Activated CD8-positive, alpha-beta memory T cell treated with anti-CD3 and anti-CD28 coated beads for 36 hours (primary cell): ENCODE results near the gene WIZ. TPM values are rescaled to one million over a fixed set of nuclear protein-coding genes. Genes with fewer than 3 reads are reported as not detected.

Experiments used
- CTCF ChIA-PET: fragments of 350-600 bp; sonication (Branson Sonifier 250); formaldehyde crosslinking; loops from one replicate; lab custom pipeline; 2021; ENCODE audit warnings: antibody characterized with exemption; lab: Charles Lee
- POLR2A ChIA-PET: fragments of 350-600 bp; sonication (Branson Sonifier 250); formaldehyde crosslinking; loops from one replicate; lab custom pipeline; 2021; ENCODE audit warnings: antibody characterized with exemption; lab: Charles Lee
- total RNA-seq, 2 experiments: library from RNA; stranded (reverse); gene quantifications; one replicate each; pipeline ENCODE4 v1.2.3, GENCODE V29; 2021

Gene WIZ
- total RNA-seq, 2 experiments from 2014 or later, result 27.8 to 28.3 TPM

GRCh38 chr19:15438124-15438496 lies 11.6 kb downstream of the WIZ start:
- CTCF ChIA-PET, result interaction anchor here (3.0 kb wide), 1 partner anchor 19 kb away, joined by 9 read pairs; the partner anchor contains the start of gene AKAP8L
- POLR2A ChIA-PET, result interaction anchor here (0.6 to 1.3 kb wide), 2 partner anchors 18 to 102 kb away, joined by 3 to 5 read pairs; no protein-coding TSS in a partner anchor

- POLR2A ChIA-PET, result interaction anchor here (0.6 to 1.3 kb wide), 2 partner anchors 18 to 101 kb away, joined by 3 to 5 read pairs; no protein-coding TSS in a partner anchor
Measured at GRCh38 chr19:15437355-15438123, 12.2 kb downstream of the WIZ start.

GRCh38 chr19:15436826-15437110 lies 13.0 kb downstream of the WIZ start:
- CTCF ChIA-PET, result interaction anchor here (3.0 to 3.2 kb wide), 2 partner anchors 17 to 119 kb away, joined by 9 to 13 read pairs; partner anchors contain the start of gene AKAP8L
- POLR2A ChIA-PET, result interaction anchor here (1.3 kb wide), 1 partner anchor 17 kb away, joined by 5 read pairs; no protein-coding TSS in a partner anchor

More at GRCh38 chr19:15437355-15438123, 12.2 kb downstream of the WIZ start:
- CTCF ChIA-PET, result interaction anchor here (3.0 to 3.2 kb wide), 2 partner anchors 18 to 118 kb away, joined by 9 to 13 read pairs; partner anchors contain the start of gene AKAP8L

GRCh38 chr19:15436012-15436825 lies 13.5 kb downstream of the WIZ start:
- POLR2A ChIA-PET, result no interaction called here
- CTCF ChIA-PET, result interaction anchor here (0.6 to 3.2 kb wide), 4 partner anchors 17 to 119 kb away, joined by 4 to 13 read pairs (median 8); partner anchors contain the start of gene AKAP8L

- CTCF ChIA-PET, result interaction anchor here (0.7 to 2.0 kb wide), 4 partner anchors 15 to 122 kb away, joined by 3 to 21 read pairs (median 6); partner anchors contain the start of gene AKAP8L
- POLR2A ChIA-PET, result interaction anchor here (0.5 to 3.2 kb wide), 4 partner anchors 13 to 88 kb away, joined by 4 to 28 read pairs (median 9); partner anchors contain the start of genes AKAP8L and RASAL3
Measured at GRCh38 chr19:15433519-15434069, 16.2 kb downstream of the WIZ start.

- POLR2A ChIA-PET, result interaction anchor here (0.5 to 3.2 kb wide), 5 partner anchors 12 to 89 kb away, joined by 3 to 28 read pairs (median 8); partner anchors contain the start of genes AKAP8L and RASAL3
- CTCF ChIA-PET, result interaction anchor here (0.6 to 2.0 kb wide), 5 partner anchors 14 to 123 kb away, joined by 3 to 21 read pairs (median 5); partner anchors contain the start of gene AKAP8L
Measured at GRCh38 chr19:15432629-15433518, 16.9 kb downstream of the WIZ start.

- ChIA-PET POLR2A (interaction anchor here (1.0 to 3.2 kb wide), 4 partner anchors 12 to 53 kb away, joined by 3 to 28 read pairs (median 7); partner anchors contain the start of genes AKAP8L and RASAL3), CTCF (interaction anchor here (0.8 to 3.5 kb wide), 6 partner anchors 12 to 124 kb away, joined by 3 to 21 read pairs (median 6); partner anchors contain the start of gene AKAP8L)
Measured at GRCh38 chr19:15432018-15432494, 17.7 kb downstream of the WIZ start.

- POLR2A ChIA-PET, result interaction anchor here (3.2 kb wide), 1 partner anchor 11 kb away, joined by 28 read pairs; the partner anchor contains the start of gene AKAP8L
- CTCF ChIA-PET, result interaction anchor here (1.6 to 3.5 kb wide), 2 partner anchors 12 to 124 kb away, joined by 6 to 19 read pairs; partner anchors contain the start of gene AKAP8L
Measured at GRCh38 chr19:15431396-15432017, 18.2 kb downstream of the WIZ start.

- ChIA-PET POLR2A (interaction anchor here (0.7 kb wide), 1 partner anchor 11 kb away, joined by 3 read pairs; no protein-coding TSS in a partner anchor), CTCF (interaction anchor here (1.6 to 3.5 kb wide), 2 partner anchors 11 to 125 kb away, joined by 6 to 19 read pairs; partner anchors contain the start of gene AKAP8L)
Measured at GRCh38 chr19:15430526-15431120, 19.1 kb downstream of the WIZ start.

GRCh38 chr19:15429825-15430467 lies 19.8 kb downstream of the WIZ start:
- POLR2A ChIA-PET, result interaction anchor here (0.7 kb wide), 2 partner anchors 10 to 11 kb away, joined by 3 read pairs; partner anchors contain the start of gene AKAP8L
- CTCF ChIA-PET, result interaction anchor here (1.1 to 3.5 kb wide), 2 partner anchors 10 to 34 kb away, joined by 3 to 19 read pairs; partner anchors contain the start of genes AKAP8L and RASAL3

- ChIA-PET POLR2A (interaction anchor here (0.6 to 0.7 kb wide), 2 partner anchors 10 to 129 kb away, joined by 3 to 5 read pairs; partner anchors contain the start of gene AKAP8L), CTCF (interaction anchor here (1.1 to 3.5 kb wide), 3 partner anchors 9 to 127 kb away, joined by 3 to 19 read pairs (median 5); partner anchors contain the start of genes AKAP8L and RASAL3)
Measured at GRCh38 chr19:15428956-15429824, 20.6 kb downstream of the WIZ start.

- CTCF ChIA-PET, result interaction anchor here (2.2 kb wide), 1 partner anchor 128 kb away, joined by 5 read pairs; no protein-coding TSS in a partner anchor
Measured at GRCh38 chr19:15427991-15428471, 21.7 kb downstream of the WIZ start.

GRCh38 chr19:15427350-15427700 lies 22.4 kb downstream of the WIZ start:
- ChIA-PET POLR2A (no interaction called here), CTCF (interaction anchor here (2.2 kb wide), 1 partner anchor 128 kb away, joined by 5 read pairs; no protein-coding TSS in a partner anchor)

More at GRCh38 chr19:15427991-15428471, 21.7 kb downstream of the WIZ start:
- POLR2A ChIA-PET, result no interaction called here
